OCI-LY3 (cell line): ENCODE results near the gene FAH.

ENCODE experiments used
- CTCF ChIP-seq: fragments of 200-600, 300-600 bp; sonication (generic); IDR thresholded peaks from 2 replicates; pipeline ENCODE4 v1.5.1; 2014; ENCODE audit warnings: antibody characterized with exemption, low read length, low read depth
- EZH2phosphoT487 ChIP-seq: fragments of 200-600 bp; shearing (Covaris generic); IDR thresholded peaks from 2 replicates; pipeline ENCODE4 v1.6.1; 2018; ENCODE audit warnings: antibody characterized with exemption, mixed run types, low read depth

- TF ChIP-seq CTCF: no peak
- TF ChIP-seq EZH2phosphoT487: no peak
These were observed 58.1 kb downstream of the FAH start for GRCh38 chr15:80210611-80211573.
